NCI-H2196 treated with DMSO at 0.1 percent for 48 hours (cell line): ENCODE data around the gene C2CD4C.
"Not testable (repeated sequence)": the region's sequence is repeated elsewhere in the genome, so short reads cannot be mapped to it uniquely, and the experiment has no call there.

Experiments used
- DNase-seq: peaks from one replicate; lab custom pipeline; 2025; ENCODE audit not compliant: unreplicated experiment; lab: John Stamatoyannopoulos, UW

Gene C2CD4C

GRCh38 chr19:383922-384798, 24.8 kb downstream of the C2CD4C start:
- DNase-seq = no peak

GRCh38 chr19:383040-383439, 25.9 kb downstream of the C2CD4C start:
- DNase-seq = no peak

- DNase-seq = peak; percentile 90
Measured at GRCh38 chr19:382578-382977, 26.4 kb downstream of the C2CD4C start.

GRCh38 chr19:381901-382300, 27.0 kb downstream of the C2CD4C start:
- DNase-seq = not testable (repeated sequence)

- not testable (repeated sequence) for DNase-seq
Measured at GRCh38 chr19:380618-381219, 28.2 kb downstream of the C2CD4C start.

GRCh38 chr19:379796-380195, 29.2 kb downstream of the C2CD4C start:
- no peak for DNase-seq

- no peak for DNase-seq
Measured at GRCh38 chr19:378706-379105, 30.2 kb downstream of the C2CD4C start.

- no peak for DNase-seq
Measured at GRCh38 chr19:377801-378581, 31.0 kb downstream of the C2CD4C start.

GRCh38 chr19:376111-376470, 32.9 kb downstream of the C2CD4C start:
- DNase-seq = no peak

GRCh38 chr19:375395-376110, 33.4 kb downstream of the C2CD4C start:
- no peak for DNase-seq

- DNase-seq = no peak
Measured at GRCh38 chr19:374886-375235, 34.1 kb downstream of the C2CD4C start.

GRCh38 chr19:374183-374885, 34.6 kb downstream of the C2CD4C start:
- no peak for DNase-seq

- no peak for DNase-seq
Measured at GRCh38 chr19:373391-374182, 35.4 kb downstream of the C2CD4C start.

GRCh38 chr19:372306-372890, 36.5 kb downstream of the C2CD4C start:
- no peak for DNase-seq

- DNase-seq = no peak
Measured at GRCh38 chr19:371501-372168, 37.3 kb downstream of the C2CD4C start.

- DNase-seq = no peak
Measured at GRCh38 chr19:370641-371330, 38.2 kb downstream of the C2CD4C start.

GRCh38 chr19:369876-370275, 39.1 kb downstream of the C2CD4C start:
- no peak for DNase-seq

GRCh38 chr19:369256-369655, 39.7 kb downstream of the C2CD4C start:
- DNase-seq = no peak
